PFSK-1 (cell line): Measurements from ENCODE around the gene CYB561A3.

Experiments used
- POLR2AphosphoS5 ChIP-seq: IDR thresholded peaks from 2 replicates; pipeline ENCODE4 v1.6.1; 2012; ENCODE audit warnings: low read depth, mild to moderate bottlenecking, control low read depth, low read length, moderate library complexity
- REST ChIP-seq, 2 experiments: IDR thresholded peaks; 2 replicates each; pipeline versions ENCODE4 v1.6.1 to v1.8.0; 2011 to 2012; ENCODE audit warnings: low read depth in 2 of 2, low read length in 2 of 2, control low read depth in 1 of 2, inconsistent platforms in 1 of 2, mild to moderate bottlenecking in 1 of 2, moderate library complexity in 1 of 2; ENCODE audit not compliant: insufficient read depth in 1 of 2
- SIN3A ChIP-seq: IDR thresholded peaks from 2 replicates; pipeline ENCODE4 v1.6.1; 2012; ENCODE audit warnings: mild to moderate bottlenecking, low read length, moderate library complexity, borderline replicate concordance; ENCODE audit not compliant: insufficient read depth
- TAF1 ChIP-seq: IDR thresholded peaks from 2 replicates; pipeline ENCODE4 v1.6.1; 2012; ENCODE audit warnings: low read length, control low read depth, borderline replicate concordance; ENCODE audit not compliant: insufficient read depth

GRCh38 chr11:61325649-61326414 lies 35.9 kb downstream of the CYB561A3 start:
- TF ChIP-seq POLR2AphosphoS5 (no peak), TAF1 (no peak), REST (IDR thresholded peaks at IDR 0.05; ENCODE audit: insufficient read depth in 1 of 2, low read depth in 2 of 2, low read length in 2 of 2) (no peak), SIN3A (no peak)
